OCI-LY7 (cell line): Measurements from ENCODE around the gene TRPV6.

Experiments
- EZH2phosphoT487 ChIP-seq: fragments of 200-600 bp; sonication (generic); IDR thresholded peaks from 2 replicates; pipeline ENCODE4 v1.6.1; 2018; ENCODE audit warnings: low read depth, borderline replicate concordance, mild to moderate bottlenecking, mixed run types, antibody characterized with exemption, low read length, moderate library complexity, mixed read lengths
- TF ChIP-seq, protein P1 (sequence below): fragments of 200-600 bp; sonication (generic); conservative IDR thresholded peaks from 2 replicates; pipeline ENCODE4 v1.5.1; 2014; ENCODE audit warnings: mild to moderate bottlenecking, antibody characterized with exemption, low read length, moderate library complexity, mixed read lengths

DNA sequence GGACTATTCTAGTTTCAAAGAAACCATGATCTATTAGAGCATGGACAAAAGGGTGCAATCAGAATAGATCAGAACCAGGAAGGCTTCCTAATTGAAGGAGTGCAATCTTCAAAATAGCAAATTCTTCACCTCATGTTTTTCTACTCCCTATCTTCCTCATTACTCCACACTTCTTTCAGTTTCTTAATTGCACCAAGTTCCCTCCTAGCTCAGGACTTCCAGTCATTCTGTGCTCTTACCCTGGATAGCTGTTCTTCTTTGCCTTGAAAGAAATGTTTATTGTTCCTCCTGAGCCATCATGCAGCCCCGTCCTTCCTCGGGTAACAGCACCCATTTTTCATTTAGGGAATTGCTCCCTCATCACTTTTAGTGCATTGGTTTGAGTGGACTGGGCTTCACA lies 24.9 kb upstream of the TRPV6 start:
- TF ChIP-seq, protein P1, sequence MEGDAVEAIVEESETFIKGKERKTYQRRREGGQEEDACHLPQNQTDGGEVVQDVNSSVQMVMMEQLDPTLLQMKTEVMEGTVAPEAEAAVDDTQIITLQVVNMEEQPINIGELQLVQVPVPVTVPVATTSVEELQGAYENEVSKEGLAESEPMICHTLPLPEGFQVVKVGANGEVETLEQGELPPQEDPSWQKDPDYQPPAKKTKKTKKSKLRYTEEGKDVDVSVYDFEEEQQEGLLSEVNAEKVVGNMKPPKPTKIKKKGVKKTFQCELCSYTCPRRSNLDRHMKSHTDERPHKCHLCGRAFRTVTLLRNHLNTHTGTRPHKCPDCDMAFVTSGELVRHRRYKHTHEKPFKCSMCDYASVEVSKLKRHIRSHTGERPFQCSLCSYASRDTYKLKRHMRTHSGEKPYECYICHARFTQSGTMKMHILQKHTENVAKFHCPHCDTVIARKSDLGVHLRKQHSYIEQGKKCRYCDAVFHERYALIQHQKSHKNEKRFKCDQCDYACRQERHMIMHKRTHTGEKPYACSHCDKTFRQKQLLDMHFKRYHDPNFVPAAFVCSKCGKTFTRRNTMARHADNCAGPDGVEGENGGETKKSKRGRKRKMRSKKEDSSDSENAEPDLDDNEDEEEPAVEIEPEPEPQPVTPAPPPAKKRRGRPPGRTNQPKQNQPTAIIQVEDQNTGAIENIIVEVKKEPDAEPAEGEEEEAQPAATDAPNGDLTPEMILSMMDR, result no peak
- no peak for TF ChIP-seq EZH2phosphoT487
